Anterior cingulate cortex (tissue), 58 donors: ENCODE data around the gene EXOSC5.
A peak's percentile ranks its signal among the peaks of the same experiment; 100 is the strongest.
"Not testable (repeated sequence)": the region's sequence is repeated elsewhere in the genome, so short reads cannot be mapped to it uniquely, and the experiment has no call there.

ENCODE experiments used
- DNase-seq, 58 donors: peaks; one replicate each; lab custom pipeline; 2025; lab: John Stamatoyannopoulos, UW

The EXOSC5 gene

DNA sequence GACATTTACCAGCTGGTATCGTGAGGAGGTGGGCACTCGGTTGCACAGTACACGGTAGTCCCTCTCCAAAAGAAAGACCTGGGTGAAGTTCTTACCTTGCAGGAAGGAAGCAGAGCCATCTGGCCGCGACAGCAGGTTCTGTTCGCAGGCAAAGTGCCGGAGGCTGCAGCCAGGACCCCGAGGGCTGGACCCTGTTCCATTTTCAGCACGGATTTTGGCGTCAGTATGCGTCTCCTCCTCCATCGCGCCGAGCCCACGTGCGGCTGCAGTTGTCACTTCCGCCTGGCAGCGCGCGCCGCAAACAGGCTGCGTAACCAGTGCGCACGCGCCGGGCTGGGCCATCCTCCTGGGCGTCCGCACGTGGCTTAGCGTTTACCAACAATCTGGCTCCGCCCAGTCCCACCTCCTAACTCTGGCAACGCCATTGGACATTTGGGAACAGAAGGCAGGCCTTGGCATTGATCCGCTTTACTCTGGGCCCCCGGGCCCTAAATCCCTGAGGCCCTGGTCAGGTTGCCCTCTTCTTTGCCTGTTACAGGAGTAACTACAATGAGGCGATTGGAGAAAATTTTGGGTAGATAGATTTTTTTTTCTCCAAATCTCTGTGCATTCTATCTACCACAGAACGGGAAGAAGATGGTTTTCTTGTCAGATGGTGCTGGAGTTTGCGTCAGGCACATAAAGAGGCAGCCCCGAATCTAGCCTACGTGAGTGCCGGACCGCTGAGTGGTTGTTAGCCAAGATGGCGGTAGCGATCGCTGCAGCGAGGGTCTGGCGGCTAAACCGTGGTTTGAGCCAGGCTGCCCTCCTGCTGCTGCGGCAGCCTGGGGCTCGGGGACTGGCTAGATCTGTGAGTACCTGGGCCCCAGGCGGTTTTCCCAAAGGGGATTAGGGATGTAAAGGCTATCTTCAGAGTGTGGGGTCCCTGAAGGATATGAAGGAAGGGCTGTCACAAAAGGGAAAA is at the start of gene EXOSC5, which contains the start of gene BCKDHA:
TSS of gene EXOSC5 (minus strand) at position 274 of the 964 bp plus-strand sequence. CDS start at position 243, 31 bp downstream.
TSS of gene BCKDHA (plus strand) at position 733 of the 964 bp plus-strand sequence. CDS start at position 743, 10 bp downstream.
- peak; percentile 90 to 99 (median 98) for DNase-seq

- no peak for DNase-seq
Measured at GRCh38 chr19:41445575-41445974, 48.4 kb upstream of the EXOSC5 start.

- no peak for DNase-seq
Measured at GRCh38 chr19:41443813-41444455, 46.8 kb upstream of the EXOSC5 start.

GRCh38 chr19:41442473-41443355 is 45.6 kb upstream of the EXOSC5 start, which contains the start of gene ERICH4:
Gene ERICH4 (plus strand): TSS chr19:41443156. CDS start chr19:41443170, 14 bp downstream.
- DNase-seq, result no peak

- no peak for DNase-seq
Measured at GRCh38 chr19:41441321-41441945, 44.3 kb upstream of the EXOSC5 start.

- peak; percentile 64 to 99 (median 95) for DNase-seq
Measured at GRCh38 chr19:41439441-41440222, 42.5 kb upstream of the EXOSC5 start, which contains the start of gene DMAC2. Gene DMAC2 (minus strand): TSS chr19:41439912. CDS start chr19:41439899, 13 bp downstream.

- no peak for DNase-seq
Measured at GRCh38 chr19:41437944-41438574, 40.9 kb upstream of the EXOSC5 start.

DNA sequence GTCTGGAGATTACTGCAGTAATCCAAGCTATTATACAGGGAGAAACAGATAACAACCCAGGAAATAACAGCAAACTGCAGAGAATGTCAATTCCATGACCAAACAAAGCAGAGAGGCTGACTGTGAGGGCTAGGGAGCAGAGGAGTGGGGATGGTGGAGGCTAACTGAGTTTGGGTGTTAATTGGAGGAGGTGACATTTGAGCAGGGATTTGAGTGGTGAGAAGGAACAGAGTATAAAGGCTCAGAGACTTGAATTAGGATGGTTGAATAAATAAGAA is 39.5 kb upstream of the EXOSC5 start:
- no peak for DNase-seq

DNA sequence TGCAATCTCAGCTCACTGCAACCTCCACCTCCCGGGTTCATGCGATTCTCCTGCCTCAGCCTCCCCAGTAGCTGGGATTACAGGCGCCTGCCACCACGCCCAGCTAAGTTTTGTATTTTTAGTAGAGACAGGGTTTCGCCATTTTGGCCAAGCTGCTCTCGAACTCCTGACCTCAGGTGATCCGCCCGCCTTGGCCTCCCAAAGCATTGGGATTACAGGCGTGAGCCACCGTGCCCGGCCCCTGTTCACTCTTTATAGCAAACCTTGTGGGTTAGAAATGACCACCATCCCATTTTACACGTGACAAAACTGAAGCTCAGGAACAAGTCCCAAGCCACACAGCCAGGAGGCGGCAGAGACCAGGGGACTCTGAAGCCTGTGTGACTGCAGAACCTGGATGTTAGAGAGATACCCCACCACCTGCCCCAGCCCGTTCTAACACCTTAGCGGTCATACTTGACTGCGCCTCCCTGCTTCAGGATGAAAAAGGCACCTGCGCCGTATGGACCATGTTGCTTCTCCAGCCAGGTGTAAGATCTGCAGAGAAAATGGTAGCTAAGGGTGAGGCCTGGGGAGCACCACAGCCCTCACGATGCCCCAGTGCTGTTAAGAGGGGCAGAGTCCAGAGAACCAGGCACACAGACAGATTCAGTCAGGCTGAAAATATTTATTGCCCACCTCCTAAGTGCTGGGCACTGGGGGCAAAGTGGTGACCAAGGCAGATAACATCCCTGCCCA is 38.9 kb upstream of the EXOSC5 start:
- DNase-seq, result no peak

GRCh38 chr19:41435376-41435775 is 38.2 kb upstream of the EXOSC5 start:
- not testable (repeated sequence) for DNase-seq

DNA sequence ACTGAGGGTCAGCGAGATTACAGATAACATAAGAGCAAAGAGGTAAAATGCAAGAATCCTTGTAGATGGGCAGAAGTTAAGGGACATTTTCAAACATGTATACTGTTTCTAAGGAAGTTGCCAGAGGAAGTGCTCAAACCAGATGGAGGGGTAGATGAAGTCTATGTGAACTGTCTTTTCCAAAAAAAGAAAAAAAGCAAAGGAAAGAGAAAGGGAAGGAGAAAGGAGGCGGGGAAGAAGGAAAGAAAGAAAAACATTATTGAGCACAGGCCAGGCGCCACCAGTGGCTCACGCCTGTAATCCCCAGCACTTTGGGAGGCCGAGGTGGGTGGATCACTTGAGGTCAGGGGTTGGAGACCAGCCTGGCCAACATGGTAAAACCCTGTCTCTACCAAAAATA is 37.3 kb upstream of the EXOSC5 start:
- DNase-seq, result no peak

DNA sequence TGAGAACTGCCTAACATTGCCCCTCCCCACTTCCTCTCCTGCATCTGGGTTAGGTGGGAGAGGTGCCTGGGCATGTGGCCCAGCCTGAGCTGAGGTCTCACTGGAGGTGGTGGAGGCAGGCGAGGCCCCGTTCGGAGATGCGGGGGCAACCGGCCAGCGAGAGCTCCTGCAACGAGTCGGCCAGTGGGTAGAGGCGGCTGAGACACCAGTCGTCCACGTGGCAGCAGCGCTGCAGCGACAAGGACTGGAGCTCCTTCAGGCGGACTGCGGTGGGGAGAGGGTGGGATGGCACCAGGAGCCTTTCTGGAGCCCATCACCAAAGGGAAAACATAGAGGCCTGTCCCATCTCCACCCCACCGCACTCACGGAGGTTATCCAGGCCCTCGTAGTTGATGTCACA is 36.0 kb upstream of the EXOSC5 start:
- DNase-seq, result peak in 5 of 58 donors; percentile 2 to 22 (median 6)

DNA sequence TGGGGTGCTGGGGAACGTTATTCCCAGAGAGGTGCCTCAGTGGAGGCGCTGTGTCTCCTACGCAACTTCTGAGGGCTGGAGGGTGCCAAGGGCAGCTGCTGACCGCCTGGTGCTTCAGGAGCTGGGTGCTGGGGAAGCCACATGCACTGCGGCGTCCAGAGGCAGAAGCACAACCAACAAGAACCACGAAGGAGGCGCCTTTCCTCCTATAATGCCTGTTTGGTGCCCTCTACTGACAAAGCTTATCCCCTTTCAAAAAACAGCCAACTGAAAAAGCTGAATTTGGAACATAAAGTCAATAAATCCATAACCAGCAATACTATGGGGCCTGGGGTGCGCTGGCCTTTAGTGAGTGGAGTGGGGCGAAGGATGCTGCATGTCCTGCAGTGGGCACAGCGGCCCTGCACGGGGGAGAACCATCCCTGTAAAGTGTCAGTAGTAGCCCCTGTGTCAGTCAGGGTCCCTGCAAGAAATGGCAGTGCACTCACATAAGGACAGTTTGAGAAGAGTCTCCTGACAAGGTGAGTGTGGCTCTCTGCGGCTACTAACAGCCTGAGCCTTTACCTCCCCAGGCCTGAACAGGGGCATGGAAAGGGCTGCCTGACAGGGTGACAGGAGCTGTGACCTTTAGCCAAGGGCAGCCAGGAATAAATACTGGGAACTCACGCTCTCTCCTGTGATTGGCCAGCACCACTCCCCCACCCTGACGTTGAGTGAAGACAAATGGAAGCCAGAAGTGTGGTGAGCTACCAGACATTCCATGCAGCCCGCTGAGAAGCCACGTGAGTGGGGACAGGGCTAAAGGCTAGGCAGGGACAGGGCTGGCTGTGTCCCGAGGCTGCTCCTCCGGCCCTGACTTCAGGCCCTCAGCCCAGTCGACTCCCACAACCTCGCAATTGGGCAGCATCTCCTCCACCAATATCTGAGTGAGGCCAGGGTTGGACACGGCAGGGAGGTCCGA is 34.5 kb upstream of the EXOSC5 start:
- peak in 3 of 58 donors; percentile 8 to 11 (median 9) for DNase-seq

DNA sequence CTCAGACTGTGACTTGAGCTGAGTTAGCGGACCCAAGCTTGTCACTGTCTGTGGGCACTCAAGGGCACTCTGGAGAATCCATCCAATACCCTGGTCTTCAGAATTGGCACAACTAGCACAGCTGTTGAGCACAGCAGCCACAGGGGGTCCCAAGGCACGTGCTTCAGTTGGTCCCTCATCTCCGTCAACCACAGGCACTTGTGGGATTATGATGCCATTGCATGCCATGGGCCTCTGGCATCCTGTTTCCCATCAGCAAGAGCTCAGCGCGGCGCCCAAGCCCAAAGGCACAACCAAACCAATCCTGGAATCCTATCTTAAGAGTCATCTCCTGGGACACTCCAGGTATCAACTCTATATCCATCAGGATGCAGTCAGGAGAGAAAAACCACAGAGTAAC is 33.8 kb upstream of the EXOSC5 start:
- DNase-seq, result no peak

DNA sequence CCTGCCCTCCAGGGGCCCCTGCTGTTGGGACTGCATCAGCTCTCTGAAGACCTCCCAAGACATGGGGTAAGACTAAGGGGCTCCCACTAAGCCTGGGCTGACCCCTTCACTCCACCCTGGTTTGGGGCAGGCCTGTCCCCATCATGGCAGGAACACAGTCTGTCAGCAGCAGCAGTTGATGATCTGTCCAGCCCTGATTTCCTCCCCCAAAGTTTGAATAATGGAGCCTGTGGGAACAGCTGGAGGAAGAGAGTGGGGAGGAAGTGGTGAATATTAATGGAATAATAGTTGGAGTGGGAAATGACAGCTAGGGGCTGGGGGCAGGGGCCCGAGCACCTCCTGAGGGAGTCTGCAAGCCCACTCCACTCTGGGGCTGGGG is 31.3 kb upstream of the EXOSC5 start:
- DNase-seq, result no peak

GRCh38 chr19:41427647-41428480 is 30.7 kb upstream of the EXOSC5 start:
- DNase-seq, result peak in 14 of 58 donors; percentile 7 to 56 (median 16)
